Upper lobe of left lung (tissue), 6 donors: ENCODE results near the gene AVEN. TPM values are rescaled to one million over a fixed set of nuclear protein-coding genes. Genes with fewer than 3 reads are reported as not detected.

ENCODE experiments used
- ATAC-seq, 2 donors: fragments of 200-7000 bp; cut with Tn5 transposase; one replicate each; pipeline ENCODE4 v1.9.1; 2022; ENCODE audit warnings: mild to moderate bottlenecking in 2 of 2, moderate library complexity in 2 of 2; ENCODE audit not compliant: low FRiP score in 2 of 2
- DNase-seq, 2 donors: peaks; one replicate each; pipeline ENCODE4 v3.0.0-alpha.2; 2019 to 2020
- H3K27ac ChIP-seq, 4 donors: fragments of 200-600 bp; sonication (generic); one replicate each; pipeline ENCODE4 v1.5.1; 2016 to 2019
- H3K27me3 ChIP-seq, 4 donors: fragments of 200-600 bp; sonication (generic); one replicate each; pipeline ENCODE4 v1.5.1; 2017 to 2019
- H3K36me3 ChIP-seq, 4 donors: fragments of 200-600 bp; sonication (generic); one replicate each; pipeline ENCODE4 v1.5.1; 2016 to 2019
- H3K4me1 ChIP-seq, 4 donors: fragments of 200-600 bp; sonication (generic); one replicate each; pipeline ENCODE4 v1.5.1; 2018 to 2019
- H3K4me3 ChIP-seq, 4 donors: fragments of 200-600 bp; sonication (generic); one replicate each; pipeline ENCODE4 v1.5.1; 2017 to 2019; ENCODE audit warnings: mild to moderate bottlenecking in 2 of 4, moderate library complexity in 1 of 4
- H3K9me3 ChIP-seq, 4 donors: fragments of 200-600 bp; sonication (generic); one replicate each; pipeline ENCODE4 v1.5.1; 2018 to 2019
- EP300 ChIP-seq, 4 donors: sonication (generic); formaldehyde crosslinking; IDR thresholded peaks; one replicate each; pipeline ENCODE4 v1.5.1; 2017; ENCODE audit warnings: antibody characterized with exemption in 4 of 4, control low read depth in 2 of 4
- POLR2A ChIP-seq, 4 donors: fragments of 450-650 bp; IDR thresholded peaks; one replicate each; pipeline ENCODE4 v1.5.1; 2016 to 2017; ENCODE audit warnings: antibody characterized with exemption in 4 of 4, mild to moderate bottlenecking in 2 of 4
- POLR2AphosphoS5 ChIP-seq, 2 donors: sonication (generic); formaldehyde crosslinking; IDR thresholded peaks; one replicate each; pipeline ENCODE4 v1.5.1; 2017; ENCODE audit warnings: antibody characterized with exemption in 2 of 2
- WGBS, 2 donors: methylation state at CpG; one replicate each; pipeline ENCODE4 v1.1.5; 2017 to 2018; 5-methylcytosine and 5-hydroxymethylcytosine counted together
- total RNA-seq, 6 donors: library from RNA; depleted of rRNA in 4 of 6; stranded (reverse); fragments of >200 nt in 4 of 6; gene quantifications; one replicate each; pipeline versions ENCODE4 v1.1.0 to v1.2.1, GENCODE V29; 2016 to 2021
- TF ChIP-seq, protein P1 (sequence below), 6 experiments: fragments of 450-650 bp in 4 of 6; fragments of 200-600 bp in 2 of 6; sonication (generic) in 2 of 6; IDR thresholded peaks; one replicate each; pipeline ENCODE4 v1.5.1; 2016 to 2019; ENCODE audit warnings: antibody characterized with exemption in 6 of 6
- donor health status: DM: no; HTN: no; CAD: no; lungs with moderate emphysema.
- donor health status: DM: no; HTN: yes; CAD: no; lungs with severe emphysema.

AVEN gene
- total RNA-seq, 6 donors from 2014 or later: 6.9 to 38.8 (median 9.9) TPM

DNA sequence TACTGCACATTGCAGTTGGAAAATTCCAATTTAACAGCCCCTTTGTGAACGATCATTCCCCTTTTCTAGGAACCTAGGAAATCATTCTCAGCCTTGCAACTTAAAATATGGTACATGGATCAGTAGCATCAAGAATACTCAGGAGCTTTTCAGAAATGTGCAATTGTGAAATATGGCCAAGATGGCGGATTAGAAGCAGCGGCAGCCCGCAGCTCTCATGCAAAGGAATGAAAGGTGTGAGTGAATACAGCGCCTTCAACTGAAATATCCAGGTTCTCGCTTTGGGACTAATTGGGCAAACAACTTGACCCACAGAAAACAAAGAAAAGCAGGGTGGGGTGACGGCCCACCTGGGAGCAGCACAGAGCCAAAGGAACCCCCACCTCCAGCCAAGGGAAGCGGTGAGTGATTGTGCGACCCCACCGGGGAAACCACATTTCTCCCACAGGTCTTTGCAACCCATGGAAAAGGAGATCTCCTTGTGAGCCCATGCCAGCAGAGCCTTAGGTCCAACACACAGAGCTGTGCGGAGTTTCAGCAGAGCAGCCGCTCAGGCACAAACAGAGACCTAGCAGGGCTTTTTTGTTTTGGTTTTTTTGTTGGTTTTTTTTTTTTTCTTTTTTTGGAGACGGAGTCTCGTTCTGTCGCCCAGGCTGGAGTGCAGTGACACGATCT, 7.6 kb upstream of the AVEN start:
- peaks cover 0 to 11% (median 3%) of the 10 kb centered on the region in 4 donors for H3K9me3 ChIP-seq
- H3K27me3 ChIP-seq: no peaks in the 10 kb centered on the region
- DNase-seq (no peak), ATAC-seq (no peak)
- no peak overlapping the region for H3K27ac ChIP-seq
- 89 to 90% methylated on average over 15 to 16 of the region's 16 CpGs for WGBS, 2 donors
- no peak overlapping the region for H3K4me3 ChIP-seq
- TF ChIP-seq, protein P1, sequence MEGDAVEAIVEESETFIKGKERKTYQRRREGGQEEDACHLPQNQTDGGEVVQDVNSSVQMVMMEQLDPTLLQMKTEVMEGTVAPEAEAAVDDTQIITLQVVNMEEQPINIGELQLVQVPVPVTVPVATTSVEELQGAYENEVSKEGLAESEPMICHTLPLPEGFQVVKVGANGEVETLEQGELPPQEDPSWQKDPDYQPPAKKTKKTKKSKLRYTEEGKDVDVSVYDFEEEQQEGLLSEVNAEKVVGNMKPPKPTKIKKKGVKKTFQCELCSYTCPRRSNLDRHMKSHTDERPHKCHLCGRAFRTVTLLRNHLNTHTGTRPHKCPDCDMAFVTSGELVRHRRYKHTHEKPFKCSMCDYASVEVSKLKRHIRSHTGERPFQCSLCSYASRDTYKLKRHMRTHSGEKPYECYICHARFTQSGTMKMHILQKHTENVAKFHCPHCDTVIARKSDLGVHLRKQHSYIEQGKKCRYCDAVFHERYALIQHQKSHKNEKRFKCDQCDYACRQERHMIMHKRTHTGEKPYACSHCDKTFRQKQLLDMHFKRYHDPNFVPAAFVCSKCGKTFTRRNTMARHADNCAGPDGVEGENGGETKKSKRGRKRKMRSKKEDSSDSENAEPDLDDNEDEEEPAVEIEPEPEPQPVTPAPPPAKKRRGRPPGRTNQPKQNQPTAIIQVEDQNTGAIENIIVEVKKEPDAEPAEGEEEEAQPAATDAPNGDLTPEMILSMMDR (IDR thresholded peaks at IDR 0.05): no peak
- no peak for TF ChIP-seq EP300 (IDR thresholded peaks at IDR 0.05)
- TF ChIP-seq POLR2A (IDR thresholded peaks at IDR 0.05): no peak
- TF ChIP-seq POLR2AphosphoS5 (IDR thresholded peaks at IDR 0.05): no peak
- H3K36me3 ChIP-seq: no peaks in the 10 kb centered on the region
- H3K4me1 ChIP-seq: no peaks in the 10 kb centered on the region

DNA sequence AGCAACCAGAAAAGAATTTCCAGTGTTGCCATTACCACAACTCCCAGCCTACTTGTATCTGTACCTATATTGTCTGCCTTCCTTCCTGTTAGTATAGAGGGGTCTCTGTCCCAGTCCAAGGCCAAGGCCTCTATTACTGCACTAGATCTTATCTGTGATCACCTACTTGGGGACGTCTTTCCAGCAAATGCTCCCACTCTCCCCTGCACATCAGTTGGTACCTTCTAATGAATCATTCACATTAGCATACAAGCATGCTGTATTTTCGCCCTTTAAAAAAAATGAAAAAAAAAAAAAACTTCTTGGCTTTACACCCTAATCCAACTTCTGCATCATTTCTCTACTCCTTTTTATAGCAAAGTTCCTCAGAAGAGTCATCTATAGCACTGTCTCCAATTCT, 4.8 kb upstream of the AVEN start:
- DNase-seq: no peak
- H3K36me3 ChIP-seq: no peaks in the 10 kb centered on the region
- H3K27ac ChIP-seq: no peak overlapping the region
- H3K9me3 ChIP-seq: no peaks in the 10 kb centered on the region
- 81 to 85% methylated on average over 2 of the region's 2 CpGs for WGBS, 2 donors
- ATAC-seq: no peak
- TF ChIP-seq POLR2A (IDR thresholded peaks at IDR 0.05) (no peak), POLR2AphosphoS5 (IDR thresholded peaks at IDR 0.05) (no peak), EP300 (IDR thresholded peaks at IDR 0.05) (no peak)
- TF ChIP-seq, protein P1 (IDR thresholded peaks at IDR 0.05): no peak
- H3K4me1 ChIP-seq: peaks cover 7 to 14% (median 8%) of the 10 kb centered on the region in 4 donors
- H3K4me3 ChIP-seq: no peak overlapping the region
- H3K27me3 ChIP-seq: no peaks in the 10 kb centered on the region

DNA sequence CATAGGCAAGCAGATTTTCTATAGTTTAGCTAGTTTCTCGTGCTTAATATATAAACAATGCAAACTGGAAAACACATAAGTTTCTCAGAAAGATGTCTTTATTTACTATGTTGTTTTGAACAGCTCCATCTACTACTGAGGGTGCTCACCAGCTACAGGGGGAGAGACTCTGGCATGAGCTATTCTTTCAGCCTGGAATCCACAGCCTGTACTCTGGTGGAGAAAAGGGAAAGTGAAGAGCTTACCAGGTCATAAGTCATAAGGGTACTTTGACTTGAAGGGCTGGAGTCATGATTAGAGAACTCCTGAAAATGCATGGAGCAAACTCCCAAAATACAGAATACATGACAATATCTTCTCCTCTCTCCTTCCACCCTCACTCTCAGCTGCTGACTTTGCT, 4.4 kb upstream of the AVEN start:
- WGBS, 2 donors: 72 to 84% methylated on average over 1 of the region's 1 CpG
- TF ChIP-seq POLR2A (IDR thresholded peaks at IDR 0.05) (no peak), EP300 (IDR thresholded peaks at IDR 0.05) (no peak), POLR2AphosphoS5 (IDR thresholded peaks at IDR 0.05) (no peak)
- TF ChIP-seq, protein P1 (IDR thresholded peaks at IDR 0.05): no peak
- no peak overlapping the region for H3K27ac ChIP-seq
- no peaks in the 10 kb centered on the region for H3K36me3 ChIP-seq
- ATAC-seq (no peak), DNase-seq (no peak)
- no peak overlapping the region for H3K4me3 ChIP-seq
- peaks cover 7 to 14% (median 8%) of the 10 kb centered on the region in 4 donors for H3K4me1 ChIP-seq
- H3K27me3 ChIP-seq: no peaks in the 10 kb centered on the region
- H3K9me3 ChIP-seq: no peaks in the 10 kb centered on the region

DNA sequence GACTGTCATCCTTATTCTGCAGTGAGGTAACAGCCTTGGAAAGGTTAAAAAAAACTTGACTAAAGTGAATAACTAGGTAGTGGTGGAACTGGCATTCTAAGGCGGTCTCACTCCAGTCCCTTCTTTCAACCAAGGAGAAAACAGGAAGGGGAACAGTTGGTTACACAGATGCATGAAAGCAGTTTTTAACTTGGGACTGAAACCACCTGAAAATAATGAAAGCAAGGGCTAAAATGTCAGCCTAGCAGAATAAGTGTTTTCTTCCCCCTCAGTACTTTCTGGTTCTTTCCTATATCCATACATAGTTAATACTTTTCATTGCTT, 748 bp upstream of the AVEN start:
- no peaks in the 10 kb centered on the region for H3K9me3 ChIP-seq
- no peak for DNase-seq
- H3K27ac ChIP-seq: peak overlapping the region in 2 of 4 donors; percentile 87 to 97
- whole genome bisulfite sequencing, 2 donors: 30 to 67% methylated on average over 1 of the region's 1 CpG
- H3K4me1 ChIP-seq: peaks cover 12 to 20% (median 13%) of the 10 kb centered on the region in 4 donors
- no peaks in the 10 kb centered on the region for H3K36me3 ChIP-seq
- no peak for ATAC-seq
- TF ChIP-seq, protein P1 (IDR thresholded peaks at IDR 0.05): no peak
- TF ChIP-seq EP300 (IDR thresholded peaks at IDR 0.05) (no peak), POLR2AphosphoS5 (IDR thresholded peaks at IDR 0.05) (no peak), POLR2A (IDR thresholded peaks at IDR 0.05) (no peak)
- H3K27me3 ChIP-seq: no peaks in the 10 kb centered on the region
- H3K4me3 ChIP-seq: peak overlapping the region in 2 of 4 donors; percentile 91 to 92
